SK-N-SH treated with all-trans-retinoic acid at 6 μM for 48 hours (cell line): ENCODE measurements around the gene GAA.

Source experiments
- ATAC-seq: fragments of 200-7000 bp; cut with Tn5 transposase; 3 replicates; pipeline ENCODE4 v1.9.1; 2020; ENCODE audit warnings: mild to moderate bottlenecking, moderate library complexity
- ARNTL ChIP-seq: fragments of 450-650 bp; formaldehyde crosslinking; IDR thresholded peaks from 2 replicates; pipeline ENCODE4 v1.5.0; 2020; ENCODE audit warnings: low read depth, mild to moderate bottlenecking, moderate library complexity, borderline replicate concordance
- BACH2 ChIP-seq: fragments of 250-450 bp; sonication (Bioruptor Pico); IDR thresholded peaks from 2 replicates; pipeline ENCODE4 v1.9.0; 2021; ENCODE audit warnings: mild to moderate bottlenecking, borderline replicate concordance
- CSDC2 ChIP-seq: fragments of 250-450 bp; sonication (Bioruptor Pico); IDR thresholded peaks from 2 replicates; pipeline ENCODE4 v1.5.0; 2020; ENCODE audit warnings: mild to moderate bottlenecking, moderate library complexity
- ESRRG ChIP-seq: fragments of 250-450 bp; sonication (Bioruptor Pico); IDR thresholded peaks from 2 replicates; pipeline ENCODE4 v1.6.1; 2021; ENCODE audit warnings: mild to moderate bottlenecking
- GLIS3 ChIP-seq: fragments of 250-450 bp; sonication (Bioruptor Pico); IDR thresholded peaks from 2 replicates; pipeline ENCODE4 v1.5.0; 2020; ENCODE audit warnings: mild to moderate bottlenecking, moderate library complexity
- OSR1 ChIP-seq: fragments of 250-450 bp; sonication (Bioruptor Pico); IDR thresholded peaks from 2 replicates; pipeline ENCODE4 v1.8.0; 2022; ENCODE audit warnings: moderate library complexity, mild to moderate bottlenecking, inconsistent platforms
- PPARA ChIP-seq: fragments of 250-450 bp; sonication (Bioruptor Pico); IDR thresholded peaks from 2 replicates; pipeline ENCODE4 v1.5.0; 2020; ENCODE audit warnings: mild to moderate bottlenecking, borderline replicate concordance
- RARB ChIP-seq: fragments of 250-450 bp; sonication (Bioruptor Pico); IDR thresholded peaks from 2 replicates; pipeline ENCODE4 v1.8.0; 2021; ENCODE audit warnings: mild to moderate bottlenecking, moderate library complexity
- SNAI2 ChIP-seq: fragments of 250-450 bp; sonication (Bioruptor Pico); IDR thresholded peaks from 2 replicates; pipeline ENCODE4 v1.5.0; 2020; ENCODE audit warnings: mild to moderate bottlenecking, moderate library complexity
- TCF4 ChIP-seq: fragments of 250-450 bp; sonication (Bioruptor Pico); IDR thresholded peaks from 2 replicates; pipeline ENCODE4 v1.8.0; 2021; ENCODE audit warnings: mild to moderate bottlenecking, moderate library complexity, borderline replicate concordance
- TOX ChIP-seq: fragments of 250-450 bp; sonication (Bioruptor Pico); IDR thresholded peaks from 2 replicates; pipeline ENCODE4 v1.8.0; 2021; ENCODE audit warnings: mild to moderate bottlenecking, moderate library complexity, borderline replicate concordance
- ZC3H10 ChIP-seq: fragments of 250-450 bp; sonication (Bioruptor Pico); IDR thresholded peaks from 2 replicates; pipeline ENCODE4 v1.5.1; 2021; ENCODE audit warnings: mild to moderate bottlenecking, moderate library complexity
- ZFP3 ChIP-seq: fragments of 250-450 bp; sonication (Bioruptor Pico); IDR thresholded peaks from 2 replicates; pipeline ENCODE4 v1.5.0; 2020; ENCODE audit warnings: mild to moderate bottlenecking, moderate library complexity
- ZFP30 ChIP-seq: fragments of 450-650 bp; formaldehyde crosslinking; IDR thresholded peaks from 2 replicates; pipeline ENCODE4 v1.5.0; 2022; ENCODE audit warnings: mild to moderate bottlenecking, moderate library complexity
- ZNF565 ChIP-seq: fragments of 450-650 bp; formaldehyde crosslinking; conservative IDR thresholded peaks from 2 replicates; pipeline ENCODE4 v1.5.0; 2020; ENCODE audit warnings: low read depth, mild to moderate bottlenecking, moderate library complexity
- ZNF70 ChIP-seq: fragments of 450-650 bp; formaldehyde crosslinking; IDR thresholded peaks from 2 replicates; pipeline ENCODE4 v1.5.0; 2020; ENCODE audit warnings: mild to moderate bottlenecking, moderate library complexity
- ZNF8 ChIP-seq: fragments of 450-650 bp; formaldehyde crosslinking; IDR thresholded peaks from 2 replicates; pipeline ENCODE4 v1.5.0; 2020; ENCODE audit warnings: mild to moderate bottlenecking, moderate library complexity
- TF ChIP-seq, protein P1 (sequence below): fragments of 250-450 bp; sonication (Bioruptor Pico); IDR thresholded peaks from 2 replicates; pipeline ENCODE4 v1.8.0; 2020; ENCODE audit warnings: mild to moderate bottlenecking, moderate library complexity, borderline replicate concordance
- TF ChIP-seq, protein P2 (sequence below): fragments of 250-450 bp; sonication (Bioruptor Pico); IDR thresholded peaks from 2 replicates; pipeline ENCODE4 v1.5.0; 2020; ENCODE audit warnings: mild to moderate bottlenecking, moderate library complexity
- TF ChIP-seq, protein P3 (sequence below): fragments of 250-450 bp; sonication (Bioruptor Pico); IDR thresholded peaks from 2 replicates; pipeline ENCODE4 v1.5.1; 2021; ENCODE audit warnings: mild to moderate bottlenecking, moderate library complexity
- TF ChIP-seq, protein P4 (sequence below): fragments of 250-450 bp; sonication (Bioruptor Pico); IDR thresholded peaks from 2 replicates; pipeline ENCODE4 v1.5.1; 2020; ENCODE audit warnings: low read depth, mild to moderate bottlenecking, moderate library complexity
- TF ChIP-seq, protein P5 (sequence below): fragments of 250-450 bp; sonication (Bioruptor Pico); IDR thresholded peaks from 2 replicates; pipeline ENCODE4 v1.8.0; 2021; ENCODE audit warnings: low read depth, mild to moderate bottlenecking, moderate library complexity, borderline replicate concordance

GAA gene

DNA sequence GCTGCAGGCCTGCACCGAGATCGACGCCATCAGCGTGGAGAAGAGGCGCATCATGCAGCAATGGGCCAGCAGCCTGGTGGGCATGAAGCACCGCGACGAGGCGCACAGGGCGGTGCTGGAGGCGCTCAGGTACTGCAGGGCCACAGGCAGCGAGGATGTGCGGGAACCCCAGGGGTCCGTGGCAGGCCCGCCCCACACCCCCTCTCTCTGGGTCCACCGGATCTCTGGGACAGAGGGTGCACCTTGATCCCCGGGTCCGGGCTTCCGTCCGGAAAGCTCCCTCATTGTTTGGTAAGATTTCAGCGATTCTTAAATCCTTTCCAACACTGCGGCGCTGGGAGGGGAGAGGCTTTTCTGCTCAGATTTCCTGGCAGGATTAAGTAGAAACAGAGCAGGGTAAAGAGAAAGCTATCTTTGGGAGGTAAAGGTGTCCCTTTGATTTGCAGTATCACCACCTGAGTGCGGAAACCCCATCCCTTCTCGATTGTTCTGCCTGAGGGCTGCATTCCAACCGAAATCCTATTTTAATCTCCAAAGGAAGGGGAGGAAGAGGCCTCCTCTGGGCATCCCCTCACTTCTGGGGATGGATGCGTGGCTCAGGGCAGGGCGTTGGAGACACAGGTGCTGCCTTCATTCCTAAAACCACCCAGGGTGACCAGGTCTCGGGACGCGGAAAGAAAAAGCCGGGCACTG, 35.8 kb upstream of the GAA start:
- TF ChIP-seq ARNTL: no peak
- TF ChIP-seq, protein P1, sequence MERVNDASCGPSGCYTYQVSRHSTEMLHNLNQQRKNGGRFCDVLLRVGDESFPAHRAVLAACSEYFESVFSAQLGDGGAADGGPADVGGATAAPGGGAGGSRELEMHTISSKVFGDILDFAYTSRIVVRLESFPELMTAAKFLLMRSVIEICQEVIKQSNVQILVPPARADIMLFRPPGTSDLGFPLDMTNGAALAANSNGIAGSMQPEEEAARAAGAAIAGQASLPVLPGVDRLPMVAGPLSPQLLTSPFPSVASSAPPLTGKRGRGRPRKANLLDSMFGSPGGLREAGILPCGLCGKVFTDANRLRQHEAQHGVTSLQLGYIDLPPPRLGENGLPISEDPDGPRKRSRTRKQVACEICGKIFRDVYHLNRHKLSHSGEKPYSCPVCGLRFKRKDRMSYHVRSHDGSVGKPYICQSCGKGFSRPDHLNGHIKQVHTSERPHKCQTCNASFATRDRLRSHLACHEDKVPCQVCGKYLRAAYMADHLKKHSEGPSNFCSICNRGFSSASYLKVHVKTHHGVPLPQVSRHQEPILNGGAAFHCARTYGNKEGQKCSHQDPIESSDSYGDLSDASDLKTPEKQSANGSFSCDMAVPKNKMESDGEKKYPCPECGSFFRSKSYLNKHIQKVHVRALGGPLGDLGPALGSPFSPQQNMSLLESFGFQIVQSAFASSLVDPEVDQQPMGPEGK (CRISPR knock-in tag): no peak
- TF ChIP-seq ZNF565 (CRISPR knock-in tag): no peak
- TF ChIP-seq ZFP3 (CRISPR knock-in tag): no peak
- TF ChIP-seq CSDC2 (CRISPR knock-in tag): no peak
- TF ChIP-seq, protein P2, sequence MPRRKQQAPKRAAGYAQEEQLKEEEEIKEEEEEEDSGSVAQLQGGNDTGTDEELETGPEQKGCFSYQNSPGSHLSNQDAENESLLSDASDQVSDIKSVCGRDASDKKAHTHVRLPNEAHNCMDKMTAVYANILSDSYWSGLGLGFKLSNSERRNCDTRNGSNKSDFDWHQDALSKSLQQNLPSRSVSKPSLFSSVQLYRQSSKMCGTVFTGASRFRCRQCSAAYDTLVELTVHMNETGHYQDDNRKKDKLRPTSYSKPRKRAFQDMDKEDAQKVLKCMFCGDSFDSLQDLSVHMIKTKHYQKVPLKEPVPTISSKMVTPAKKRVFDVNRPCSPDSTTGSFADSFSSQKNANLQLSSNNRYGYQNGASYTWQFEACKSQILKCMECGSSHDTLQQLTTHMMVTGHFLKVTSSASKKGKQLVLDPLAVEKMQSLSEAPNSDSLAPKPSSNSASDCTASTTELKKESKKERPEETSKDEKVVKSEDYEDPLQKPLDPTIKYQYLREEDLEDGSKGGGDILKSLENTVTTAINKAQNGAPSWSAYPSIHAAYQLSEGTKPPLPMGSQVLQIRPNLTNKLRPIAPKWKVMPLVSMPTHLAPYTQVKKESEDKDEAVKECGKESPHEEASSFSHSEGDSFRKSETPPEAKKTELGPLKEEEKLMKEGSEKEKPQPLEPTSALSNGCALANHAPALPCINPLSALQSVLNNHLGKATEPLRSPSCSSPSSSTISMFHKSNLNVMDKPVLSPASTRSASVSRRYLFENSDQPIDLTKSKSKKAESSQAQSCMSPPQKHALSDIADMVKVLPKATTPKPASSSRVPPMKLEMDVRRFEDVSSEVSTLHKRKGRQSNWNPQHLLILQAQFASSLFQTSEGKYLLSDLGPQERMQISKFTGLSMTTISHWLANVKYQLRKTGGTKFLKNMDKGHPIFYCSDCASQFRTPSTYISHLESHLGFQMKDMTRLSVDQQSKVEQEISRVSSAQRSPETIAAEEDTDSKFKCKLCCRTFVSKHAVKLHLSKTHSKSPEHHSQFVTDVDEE (CRISPR knock-in tag): no peak
- TF ChIP-seq GLIS3: no peak
- TF ChIP-seq, protein P3, sequence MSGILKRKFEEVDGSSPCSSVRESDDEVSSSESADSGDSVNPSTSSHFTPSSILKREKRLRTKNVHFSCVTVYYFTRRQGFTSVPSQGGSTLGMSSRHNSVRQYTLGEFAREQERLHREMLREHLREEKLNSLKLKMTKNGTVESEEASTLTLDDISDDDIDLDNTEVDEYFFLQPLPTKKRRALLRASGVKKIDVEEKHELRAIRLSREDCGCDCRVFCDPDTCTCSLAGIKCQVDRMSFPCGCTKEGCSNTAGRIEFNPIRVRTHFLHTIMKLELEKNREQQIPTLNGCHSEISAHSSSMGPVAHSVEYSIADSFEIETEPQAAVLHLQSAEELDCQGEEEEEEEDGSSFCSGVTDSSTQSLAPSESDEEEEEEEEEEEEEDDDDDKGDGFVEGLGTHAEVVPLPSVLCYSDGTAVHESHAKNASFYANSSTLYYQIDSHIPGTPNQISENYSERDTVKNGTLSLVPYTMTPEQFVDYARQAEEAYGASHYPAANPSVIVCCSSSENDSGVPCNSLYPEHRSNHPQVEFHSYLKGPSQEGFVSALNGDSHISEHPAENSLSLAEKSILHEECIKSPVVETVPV: no peak
- TF ChIP-seq OSR1 (CRISPR knock-in tag): no peak
- TF ChIP-seq, protein P4, sequence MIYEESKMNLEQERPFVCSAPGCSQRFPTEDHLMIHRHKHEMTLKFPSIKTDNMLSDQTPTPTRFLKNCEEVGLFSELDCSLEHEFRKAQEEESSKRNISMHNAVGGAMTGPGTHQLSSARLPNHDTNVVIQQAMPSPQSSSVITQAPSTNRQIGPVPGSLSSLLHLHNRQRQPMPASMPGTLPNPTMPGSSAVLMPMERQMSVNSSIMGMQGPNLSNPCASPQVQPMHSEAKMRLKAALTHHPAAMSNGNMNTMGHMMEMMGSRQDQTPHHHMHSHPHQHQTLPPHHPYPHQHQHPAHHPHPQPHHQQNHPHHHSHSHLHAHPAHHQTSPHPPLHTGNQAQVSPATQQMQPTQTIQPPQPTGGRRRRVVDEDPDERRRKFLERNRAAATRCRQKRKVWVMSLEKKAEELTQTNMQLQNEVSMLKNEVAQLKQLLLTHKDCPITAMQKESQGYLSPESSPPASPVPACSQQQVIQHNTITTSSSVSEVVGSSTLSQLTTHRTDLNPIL (CRISPR knock-in tag): no peak
- no peak for TF ChIP-seq ZC3H10 (CRISPR knock-in tag)
- TF ChIP-seq ZNF70 (CRISPR knock-in tag): no peak
- no peak for TF ChIP-seq ESRRG
- TF ChIP-seq SNAI2 (CRISPR knock-in tag): no peak
- no peak for TF ChIP-seq TOX (CRISPR knock-in tag)
- no peak for TF ChIP-seq BACH2 (CRISPR knock-in tag)
- TF ChIP-seq TCF4: no peak
- TF ChIP-seq ZFP30 (CRISPR knock-in tag): no peak
- TF ChIP-seq ZNF8 (CRISPR knock-in tag): no peak
- TF ChIP-seq RARB (CRISPR knock-in tag): no peak
- ATAC-seq: no peak

DNA sequence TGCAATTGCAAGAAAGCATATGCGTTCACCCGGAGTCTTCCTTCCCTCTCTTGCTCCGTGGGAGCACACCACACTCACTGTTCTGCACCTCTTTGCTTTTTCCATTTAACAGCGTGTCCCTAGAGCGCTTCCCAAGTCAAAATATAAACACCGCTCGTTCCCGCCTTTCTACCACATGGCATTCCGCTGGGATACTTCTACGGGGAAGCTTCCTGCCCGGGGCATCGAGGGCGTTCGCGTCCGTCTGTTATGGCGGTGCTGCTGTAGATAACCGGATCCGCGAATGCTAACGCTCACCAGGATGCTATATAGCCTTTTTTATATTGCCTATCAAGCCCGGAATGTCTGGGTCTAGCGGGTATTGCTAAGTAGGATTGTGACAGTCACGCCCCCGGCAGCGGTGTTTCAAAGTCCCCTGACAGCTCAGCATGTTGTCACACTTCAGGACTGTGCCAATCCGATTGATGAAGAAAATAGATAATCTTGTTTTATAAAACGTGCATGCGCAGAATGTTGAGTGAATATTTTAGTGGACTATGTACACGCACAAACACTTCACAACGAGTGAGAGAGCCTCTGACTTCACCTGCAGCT, 33.9 kb upstream of the GAA start:
- TF ChIP-seq ZC3H10 (CRISPR knock-in tag) (no peak), ARNTL (no peak), ZFP3 (CRISPR knock-in tag) (no peak), TOX (CRISPR knock-in tag) (no peak), PPARA (CRISPR knock-in tag) (no peak), ZNF8 (CRISPR knock-in tag) (no peak), ZFP30 (CRISPR knock-in tag) (no peak), RARB (CRISPR knock-in tag) (no peak), ESRRG (no peak), ZNF70 (CRISPR knock-in tag) (no peak), ZNF565 (CRISPR knock-in tag) (no peak), OSR1 (CRISPR knock-in tag) (no peak), CSDC2 (CRISPR knock-in tag) (no peak), BACH2 (CRISPR knock-in tag) (no peak), SNAI2 (CRISPR knock-in tag) (no peak)
- TF ChIP-seq, protein P3: no peak
- TF ChIP-seq, protein P4 (CRISPR knock-in tag): no peak
- TF ChIP-seq, protein P5, sequence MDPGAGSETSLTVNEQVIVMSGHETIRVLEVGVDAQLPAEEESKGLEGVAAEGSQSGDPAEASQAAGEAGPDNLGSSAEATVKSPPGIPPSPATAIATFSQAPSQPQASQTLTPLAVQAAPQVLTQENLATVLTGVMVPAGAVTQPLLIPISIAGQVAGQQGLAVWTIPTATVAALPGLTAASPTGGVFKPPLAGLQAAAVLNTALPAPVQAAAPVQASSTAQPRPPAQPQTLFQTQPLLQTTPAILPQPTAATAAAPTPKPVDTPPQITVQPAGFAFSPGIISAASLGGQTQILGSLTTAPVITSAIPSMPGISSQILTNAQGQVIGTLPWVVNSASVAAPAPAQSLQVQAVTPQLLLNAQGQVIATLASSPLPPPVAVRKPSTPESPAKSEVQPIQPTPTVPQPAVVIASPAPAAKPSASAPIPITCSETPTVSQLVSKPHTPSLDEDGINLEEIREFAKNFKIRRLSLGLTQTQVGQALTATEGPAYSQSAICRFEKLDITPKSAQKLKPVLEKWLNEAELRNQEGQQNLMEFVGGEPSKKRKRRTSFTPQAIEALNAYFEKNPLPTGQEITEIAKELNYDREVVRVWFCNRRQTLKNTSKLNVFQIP (CRISPR knock-in tag): no peak
- TF ChIP-seq, protein P2 (CRISPR knock-in tag): no peak
- ATAC-seq: no peak
